Effector memory CD4-positive, alpha-beta T cell (primary cell): Measurements from ENCODE around the gene CLEC3B.

ENCODE experiments used
- DNase-seq, 3 donors: peaks; one replicate each; pipeline ENCODE4 v3.0.0-alpha.2; 2020
- H3K27ac ChIP-seq: 2 replicates; pipeline ENCODE4 v1.7.0; 2013; ENCODE audit warnings: mild to moderate bottlenecking, low read length, moderate library complexity; ENCODE audit not compliant: insufficient read depth, poor library complexity, severe bottlenecking
- H3K27me3 ChIP-seq: replicated peaks from 2 replicates; pipeline ENCODE4 v1.7.0; 2013; ENCODE audit warnings: mild to moderate bottlenecking, low read length; ENCODE audit not compliant: insufficient read depth, control insufficient read depth, poor library complexity, severe bottlenecking
- H3K36me3 ChIP-seq: 2 replicates; pipeline ENCODE4 v1.7.0; 2013; ENCODE audit warnings: mild to moderate bottlenecking, low read length, moderate library complexity; ENCODE audit not compliant: control insufficient read depth, insufficient read depth
- H3K4me1 ChIP-seq: 2 replicates; pipeline ENCODE4 v1.7.0; 2013; ENCODE audit warnings: low read length, mild to moderate bottlenecking; ENCODE audit not compliant: control insufficient read depth, insufficient read depth, poor library complexity, severe bottlenecking
- H3K4me3 ChIP-seq: 2 replicates; pipeline ENCODE4 v1.7.0; 2013; ENCODE audit warnings: low read length, low read depth, mild to moderate bottlenecking; ENCODE audit not compliant: insufficient read depth, poor library complexity, severe bottlenecking
- H3K9me3 ChIP-seq: 2 replicates; pipeline ENCODE4 v1.7.0; 2013; ENCODE audit warnings: mild to moderate bottlenecking, low read length, moderate library complexity; ENCODE audit not compliant: control insufficient read depth

CLEC3B gene

DNA sequence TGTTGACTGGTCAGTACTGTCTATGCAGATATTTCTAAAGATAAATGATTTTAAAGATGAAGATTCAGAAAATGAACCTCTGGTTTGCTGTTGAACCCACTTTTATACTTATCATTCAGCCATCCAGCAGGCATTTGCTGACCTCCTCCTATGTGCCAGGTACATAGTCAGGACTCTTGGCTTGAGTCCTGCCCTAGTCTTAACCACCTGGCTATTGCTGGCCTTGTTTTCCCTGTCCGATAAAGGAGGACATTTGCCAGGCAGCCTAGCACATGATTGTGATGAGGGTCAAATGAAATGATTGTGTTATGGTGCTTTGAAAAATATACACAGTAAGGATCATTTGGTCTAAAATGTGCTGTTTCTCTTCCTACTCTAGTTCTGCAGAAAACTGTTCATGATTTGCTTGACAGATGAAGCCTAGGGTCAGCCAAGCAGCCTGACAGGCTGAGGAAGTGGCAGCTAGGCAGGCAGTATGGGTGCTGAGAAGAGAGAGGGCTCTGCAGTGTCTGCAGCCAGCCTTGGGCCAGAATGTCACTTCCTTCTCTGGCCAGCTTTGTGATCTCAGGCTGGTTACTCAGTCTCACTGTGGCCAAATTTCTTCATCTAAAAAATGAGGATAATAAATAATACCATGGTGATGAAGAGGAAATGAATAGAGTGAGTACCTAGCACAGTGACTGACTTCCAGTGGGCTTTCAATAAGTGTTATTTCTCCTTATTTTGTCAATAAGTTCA is 36.3 kb upstream of the CLEC3B start:
- Histone ChIP-seq H3K9me3 (no peaks in the 10 kb centered on the region), H3K27me3 (no peaks in the 10 kb centered on the region), H3K4me3 (no peak overlapping the region), H3K36me3 (peaks cover 12% of the 10 kb centered on the region), H3K27ac (no peak overlapping the region), H3K4me1 (no peaks in the 10 kb centered on the region)
- no peak for DNase-seq

DNA sequence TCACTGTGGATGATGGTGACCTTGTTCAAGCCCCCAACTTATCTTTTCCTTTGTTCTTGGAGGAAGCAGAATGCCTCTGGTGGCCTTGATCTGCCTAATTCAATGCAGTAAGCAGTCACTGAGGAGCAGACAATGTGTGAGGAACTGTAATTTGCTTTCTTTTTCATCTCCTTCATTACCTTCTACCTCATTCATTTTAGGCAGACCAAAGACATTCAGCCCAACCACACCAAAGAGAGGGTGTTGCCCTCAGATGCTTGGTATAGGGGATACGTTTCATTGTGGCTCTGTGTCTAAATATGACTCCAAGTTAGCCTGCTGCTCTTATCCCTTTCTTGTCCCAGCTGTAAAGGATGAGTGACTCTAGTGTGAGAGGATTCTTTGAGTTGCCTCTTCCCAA is 34.8 kb upstream of the CLEC3B start:
- no peak for DNase-seq
- no peaks in the 10 kb centered on the region for H3K4me1 ChIP-seq
- H3K9me3 ChIP-seq: no peaks in the 10 kb centered on the region
- peaks cover 22% of the 10 kb centered on the region for H3K36me3 ChIP-seq
- no peaks in the 10 kb centered on the region for H3K27me3 ChIP-seq
- H3K27ac ChIP-seq: no peak overlapping the region
- no peak overlapping the region for H3K4me3 ChIP-seq

GRCh38 chr3:44992555-44993470 is 33.3 kb upstream of the CLEC3B start:
- no peaks in the 10 kb centered on the region for H3K27me3 ChIP-seq
- no peaks in the 10 kb centered on the region for H3K9me3 ChIP-seq
- H3K36me3 ChIP-seq: peaks cover 27% of the 10 kb centered on the region
- no peak overlapping the region for H3K27ac ChIP-seq
- DNase-seq: no peak
- no peak overlapping the region for H3K4me3 ChIP-seq
- H3K4me1 ChIP-seq: no peaks in the 10 kb centered on the region

DNA sequence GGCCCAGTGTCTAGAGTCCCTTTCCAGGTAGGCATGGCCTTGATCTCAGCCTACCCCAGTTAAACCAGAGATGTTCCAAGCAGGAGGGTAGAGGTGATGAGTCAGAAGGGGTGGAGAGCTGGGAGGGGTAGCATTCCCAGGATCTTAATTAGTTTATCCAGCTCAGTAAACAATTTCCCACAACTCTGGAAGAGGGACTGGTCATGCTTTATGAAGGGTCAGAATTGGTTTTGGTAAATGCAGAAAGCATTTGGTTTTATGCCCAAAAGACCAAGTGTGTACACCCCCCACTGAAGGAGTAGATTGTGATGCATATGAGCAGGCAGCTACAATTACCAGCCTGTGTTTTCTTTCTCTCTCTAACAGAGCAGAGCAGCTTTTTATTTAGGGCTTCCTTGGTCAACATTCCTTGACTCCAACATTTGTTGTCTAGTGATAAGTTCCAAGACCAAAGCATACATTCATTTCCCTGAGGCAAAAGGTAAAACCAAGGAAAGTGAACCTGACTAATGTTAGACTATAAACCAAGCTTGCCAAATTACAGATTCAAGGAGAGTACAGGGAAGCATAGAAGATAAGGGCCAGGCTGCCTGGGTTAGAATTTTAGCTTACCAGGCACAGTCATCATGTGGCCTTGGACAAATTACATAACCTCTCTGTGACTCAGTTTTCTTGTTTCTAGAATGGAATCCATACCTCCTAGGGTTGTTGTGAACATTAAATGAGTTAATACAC is 32.5 kb upstream of the CLEC3B start:
- H3K27me3 ChIP-seq: no peaks in the 10 kb centered on the region
- H3K9me3 ChIP-seq: no peaks in the 10 kb centered on the region
- H3K36me3 ChIP-seq: peaks cover 34% of the 10 kb centered on the region
- no peak overlapping the region for H3K4me3 ChIP-seq
- no peaks in the 10 kb centered on the region for H3K4me1 ChIP-seq
- H3K27ac ChIP-seq: no peak overlapping the region
- no peak for DNase-seq

DNA sequence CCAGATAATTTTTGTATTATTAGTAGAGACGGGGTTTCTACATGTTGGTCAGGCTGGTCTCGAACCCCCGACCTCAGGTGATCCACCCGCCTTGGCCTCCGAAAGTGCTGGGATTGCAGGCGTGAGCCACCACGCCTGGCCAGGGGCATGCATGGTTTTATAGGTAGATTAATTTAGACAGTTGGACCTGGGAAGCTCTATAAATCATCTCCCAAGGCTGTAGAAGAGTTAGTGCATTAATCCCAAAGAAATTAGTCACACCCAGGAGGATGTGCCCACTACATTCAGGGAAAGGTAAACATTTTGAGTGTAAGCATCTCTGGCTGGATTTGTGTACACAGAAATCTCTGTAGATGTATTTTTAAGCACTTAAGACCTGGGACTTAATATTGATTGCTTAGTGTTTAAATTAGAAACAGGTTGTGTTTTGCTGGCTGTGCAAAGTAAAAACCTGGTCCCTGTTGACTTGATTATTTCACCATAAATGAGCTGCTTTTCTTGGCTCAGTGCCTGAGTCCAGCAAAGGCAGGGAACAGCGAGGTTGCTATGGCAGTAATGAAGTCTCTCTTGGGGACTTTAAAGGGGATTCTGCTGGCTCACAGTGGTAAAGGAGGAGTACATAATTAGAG is 30.8 kb upstream of the CLEC3B start:
- Histone ChIP-seq H3K36me3 (peaks cover 35% of the 10 kb centered on the region), H3K27me3 (no peaks in the 10 kb centered on the region), H3K4me1 (no peaks in the 10 kb centered on the region), H3K4me3 (no peak overlapping the region), H3K9me3 (no peaks in the 10 kb centered on the region), H3K27ac (no peak overlapping the region)
- no peak for DNase-seq

GRCh38 chr3:44996556-44996969 is 29.5 kb upstream of the CLEC3B start:
- Histone ChIP-seq H3K9me3 (no peaks in the 10 kb centered on the region), H3K4me1 (no peaks in the 10 kb centered on the region), H3K27me3 (no peaks in the 10 kb centered on the region), H3K27ac (no peak overlapping the region), H3K4me3 (no peak overlapping the region), H3K36me3 (peaks cover 45% of the 10 kb centered on the region)
- no peak for DNase-seq

GRCh38 chr3:44999782-45000181 is 26.3 kb upstream of the CLEC3B start:
- Histone ChIP-seq H3K27me3 (no peaks in the 10 kb centered on the region), H3K4me1 (no peaks in the 10 kb centered on the region), H3K9me3 (no peaks in the 10 kb centered on the region), H3K4me3 (no peak overlapping the region), H3K27ac (no peak overlapping the region), H3K36me3 (peaks cover 45% of the 10 kb centered on the region)
- DNase-seq: no peak

DNA sequence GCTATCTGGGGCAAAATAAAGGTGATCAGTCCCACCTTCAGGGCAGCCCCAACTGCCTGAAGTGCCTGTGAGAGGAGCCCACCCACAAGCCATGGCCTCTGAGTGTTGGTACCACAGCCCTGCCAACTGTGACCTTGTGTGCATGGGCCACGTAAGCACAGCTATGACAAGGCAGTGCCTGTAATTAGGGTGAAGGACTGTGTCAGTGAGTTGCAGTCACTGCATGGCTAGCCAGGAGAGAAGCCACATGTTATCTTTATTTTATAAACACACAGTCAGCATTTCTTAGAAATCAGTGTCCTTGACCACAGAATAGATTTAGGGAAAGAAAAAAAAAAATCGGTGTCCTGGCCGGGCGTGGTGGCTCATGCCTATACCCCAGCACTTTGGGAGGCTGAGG is 25.3 kb upstream of the CLEC3B start:
- peaks cover 37% of the 10 kb centered on the region for H3K36me3 ChIP-seq
- no peak overlapping the region for H3K27ac ChIP-seq
- H3K4me1 ChIP-seq: peaks cover 8% of the 10 kb centered on the region
- H3K27me3 ChIP-seq: no peaks in the 10 kb centered on the region
- no peaks in the 10 kb centered on the region for H3K9me3 ChIP-seq
- no peak overlapping the region for H3K4me3 ChIP-seq
- DNase-seq: no peak

GRCh38 chr3:45001738-45002137 is 24.4 kb upstream of the CLEC3B start:
- Histone ChIP-seq H3K27ac (no peak overlapping the region), H3K36me3 (peaks cover 35% of the 10 kb centered on the region), H3K4me3 (no peak overlapping the region), H3K9me3 (no peaks in the 10 kb centered on the region), H3K27me3 (no peaks in the 10 kb centered on the region), H3K4me1 (peaks cover 8% of the 10 kb centered on the region)
- no peak for DNase-seq
